Measurements from ENCODE around the gene IGSF23. TPM values are rescaled to one million over a fixed set of nuclear protein-coding genes. Genes with fewer than 3 reads are reported as not detected.

Gene IGSF23
- total RNA-seq, 1 experiment from 2014 or later: not detected

DNA sequence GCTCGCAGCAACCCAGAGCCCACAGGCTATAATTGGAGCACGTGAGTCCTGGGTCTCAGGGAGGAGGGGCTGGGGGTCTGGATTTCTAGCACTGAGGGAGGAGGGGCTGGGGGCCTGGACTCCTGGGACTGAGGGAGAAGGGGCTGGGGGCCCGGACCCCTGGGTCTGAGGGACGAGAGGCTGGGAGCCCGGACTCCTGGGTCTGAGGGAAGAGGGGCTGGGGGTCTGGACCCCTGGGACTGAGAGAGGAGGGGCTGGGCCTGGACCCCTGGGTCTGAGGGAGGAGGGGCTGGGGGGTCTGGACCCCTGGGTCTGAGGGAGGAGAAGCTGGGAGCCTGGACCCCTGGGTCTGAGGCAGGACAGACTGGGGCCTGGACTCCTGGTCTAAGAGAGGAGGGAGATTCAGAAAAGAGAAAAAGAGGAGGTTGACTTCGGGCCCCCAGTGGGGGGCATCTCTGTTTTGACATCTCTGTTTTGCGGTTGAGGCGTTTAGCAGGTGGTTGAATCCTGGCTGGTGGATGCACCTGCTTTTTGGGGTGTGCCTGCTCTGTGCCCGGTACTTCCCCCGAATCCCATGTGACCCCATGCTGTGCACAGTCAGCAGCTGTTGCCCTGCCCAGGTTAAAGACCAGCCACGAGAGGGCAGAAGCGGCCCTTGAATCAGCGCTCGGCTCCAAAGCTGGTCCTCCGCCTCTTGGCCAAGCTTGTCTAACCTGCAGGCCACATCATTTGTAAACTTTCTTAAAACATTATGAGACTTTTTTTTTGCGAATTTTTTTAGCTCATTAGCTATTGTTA lies 40.8 kb downstream of the IGSF23 start:
- no peak overlapping the region for H3K4me3 Mint-ChIP-seq
- H4K5ac ChIP-seq (ENCODE audit: insufficient read length, low read depth, low read length): no peak overlapping the region
- H2BK12ac ChIP-seq (ENCODE audit: insufficient read length, low read depth, low read length): no peak overlapping the region
- H3K9me3 ChIP-seq (ENCODE audit: control insufficient read depth, low read depth, low read length): no peaks in the 10 kb centered on the region
- TF ChIP-seq, protein P1, sequence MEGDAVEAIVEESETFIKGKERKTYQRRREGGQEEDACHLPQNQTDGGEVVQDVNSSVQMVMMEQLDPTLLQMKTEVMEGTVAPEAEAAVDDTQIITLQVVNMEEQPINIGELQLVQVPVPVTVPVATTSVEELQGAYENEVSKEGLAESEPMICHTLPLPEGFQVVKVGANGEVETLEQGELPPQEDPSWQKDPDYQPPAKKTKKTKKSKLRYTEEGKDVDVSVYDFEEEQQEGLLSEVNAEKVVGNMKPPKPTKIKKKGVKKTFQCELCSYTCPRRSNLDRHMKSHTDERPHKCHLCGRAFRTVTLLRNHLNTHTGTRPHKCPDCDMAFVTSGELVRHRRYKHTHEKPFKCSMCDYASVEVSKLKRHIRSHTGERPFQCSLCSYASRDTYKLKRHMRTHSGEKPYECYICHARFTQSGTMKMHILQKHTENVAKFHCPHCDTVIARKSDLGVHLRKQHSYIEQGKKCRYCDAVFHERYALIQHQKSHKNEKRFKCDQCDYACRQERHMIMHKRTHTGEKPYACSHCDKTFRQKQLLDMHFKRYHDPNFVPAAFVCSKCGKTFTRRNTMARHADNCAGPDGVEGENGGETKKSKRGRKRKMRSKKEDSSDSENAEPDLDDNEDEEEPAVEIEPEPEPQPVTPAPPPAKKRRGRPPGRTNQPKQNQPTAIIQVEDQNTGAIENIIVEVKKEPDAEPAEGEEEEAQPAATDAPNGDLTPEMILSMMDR (conservative IDR thresholded peaks at IDR 0.05): peak; percentile 71
- H2BK15ac ChIP-seq (ENCODE audit: low read depth, low read length): no peak overlapping the region
- no peak overlapping the region for H3K23ac ChIP-seq (ENCODE audit: insufficient read length, low read depth, low read length)
- no peak overlapping the region for H3K4me2 ChIP-seq (ENCODE audit: insufficient read depth, insufficient read length, low read length)
- no peaks in the 10 kb centered on the region for H3K23me2 ChIP-seq (ENCODE audit: insufficient read length, low read depth, low read length, poor library complexity, severe bottlenecking)
- no peak overlapping the region for H2AK5ac ChIP-seq (ENCODE audit: insufficient read length, low read length)
- H3K27me3 Mint-ChIP-seq (ENCODE audit: low read depth): no peaks in the 10 kb centered on the region
- H3T11ph ChIP-seq (ENCODE audit: low read length): no peak overlapping the region
- H2BK20ac ChIP-seq (ENCODE audit: low read depth, low read length, poor library complexity, severe bottlenecking): no peak overlapping the region
- H3K4me1 Mint-ChIP-seq: peaks cover 2 to 5% of the 10 kb centered on the region in 2 experiments; a peak in 2 of 4 replicates
- no peak overlapping the region for H3K56ac ChIP-seq (ENCODE audit: insufficient read length, low read depth, low read length)
- no peak overlapping the region for H3K27ac ChIP-seq (ENCODE audit: insufficient read length, low read depth, low read length)
- H4K8ac ChIP-seq (replicated peaks; ENCODE audit: insufficient read length, low read depth, low read length): no peak overlapping the region
- no peak overlapping the region for H3K14ac ChIP-seq (ENCODE audit: insufficient read depth, low read length)
- no peak overlapping the region for H2BK120ac ChIP-seq (ENCODE audit: low read depth, low read length, poor library complexity, severe bottlenecking)
- WGBS (ENCODE audit: extremely low coverage, insufficient read length, low lambda C conversion rate): no CpG with 5 or more reads among the region's 16 CpGs
- H3K36me3 Mint-ChIP-seq (ENCODE audit: insufficient read depth in 1 of 3, low read depth in 3 of 3): peaks cover 42 to 84% (median 63%) of the 10 kb centered on the region in 3 experiments
- no peak overlapping the region for H2AFZ ChIP-seq (ENCODE audit: low read length)
- H3K79me2 ChIP-seq (ENCODE audit: insufficient read depth, low read length): no peaks in the 10 kb centered on the region
- no peaks in the 10 kb centered on the region for H3K27me3 ChIP-seq (ENCODE audit: insufficient read depth, low read length)
- H3K9me3 Mint-ChIP-seq: peaks cover 2 to 4% of the 10 kb centered on the region in 2 experiments; a peak in 2 of 5 replicates
- no peaks in the 10 kb centered on the region for H3K4me1 ChIP-seq (ENCODE audit: insufficient read depth, low read length)
- H3K27ac Mint-ChIP-seq: no peak overlapping the region
- no peaks in the 10 kb centered on the region for H4K20me1 ChIP-seq (ENCODE audit: control insufficient read depth, insufficient read depth, insufficient read length)
- H4K91ac ChIP-seq (ENCODE audit: insufficient read length, low read depth, low read length): no peak overlapping the region
- H3K9ac ChIP-seq (ENCODE audit: extremely low read depth, insufficient read length, low read length): no peak overlapping the region
- DNase-seq: peak; percentile 78
- H2BK5ac ChIP-seq (ENCODE audit: insufficient read length, low read length): no peak overlapping the region
- no peaks in the 10 kb centered on the region for H3K79me1 ChIP-seq (ENCODE audit: insufficient read depth, low read depth, low read length, poor library complexity, severe bottlenecking)
- no peak overlapping the region for H3K4ac ChIP-seq (ENCODE audit: low read depth, low read length)
- H3K18ac ChIP-seq (ENCODE audit: insufficient read length, low read depth, low read length): no peak overlapping the region

All from H9 (cell line).